PFSK-1 (cell line): ENCODE measurements around the gene MAST1.

Experiments used
- POLR2AphosphoS5 ChIP-seq: IDR thresholded peaks from 2 replicates; pipeline ENCODE4 v1.6.1; 2012; ENCODE audit warnings: low read depth, mild to moderate bottlenecking, control low read depth, low read length, moderate library complexity
- TAF1 ChIP-seq: IDR thresholded peaks from 2 replicates; pipeline ENCODE4 v1.6.1; 2012; ENCODE audit warnings: low read length, control low read depth, borderline replicate concordance; ENCODE audit not compliant: insufficient read depth
- TF ChIP-seq, protein P1 (sequence below), 2 experiments: IDR thresholded peaks; 2 replicates each; pipeline versions ENCODE4 v1.6.1 to v1.8.0; 2011 to 2012; ENCODE audit warnings: low read depth in 2 of 2, low read length in 2 of 2, control low read depth in 1 of 2, inconsistent platforms in 1 of 2, mild to moderate bottlenecking in 1 of 2, moderate library complexity in 1 of 2; ENCODE audit not compliant: insufficient read depth in 1 of 2

- TF ChIP-seq POLR2AphosphoS5 (no peak), TAF1 (no peak)
- TF ChIP-seq, protein P1, sequence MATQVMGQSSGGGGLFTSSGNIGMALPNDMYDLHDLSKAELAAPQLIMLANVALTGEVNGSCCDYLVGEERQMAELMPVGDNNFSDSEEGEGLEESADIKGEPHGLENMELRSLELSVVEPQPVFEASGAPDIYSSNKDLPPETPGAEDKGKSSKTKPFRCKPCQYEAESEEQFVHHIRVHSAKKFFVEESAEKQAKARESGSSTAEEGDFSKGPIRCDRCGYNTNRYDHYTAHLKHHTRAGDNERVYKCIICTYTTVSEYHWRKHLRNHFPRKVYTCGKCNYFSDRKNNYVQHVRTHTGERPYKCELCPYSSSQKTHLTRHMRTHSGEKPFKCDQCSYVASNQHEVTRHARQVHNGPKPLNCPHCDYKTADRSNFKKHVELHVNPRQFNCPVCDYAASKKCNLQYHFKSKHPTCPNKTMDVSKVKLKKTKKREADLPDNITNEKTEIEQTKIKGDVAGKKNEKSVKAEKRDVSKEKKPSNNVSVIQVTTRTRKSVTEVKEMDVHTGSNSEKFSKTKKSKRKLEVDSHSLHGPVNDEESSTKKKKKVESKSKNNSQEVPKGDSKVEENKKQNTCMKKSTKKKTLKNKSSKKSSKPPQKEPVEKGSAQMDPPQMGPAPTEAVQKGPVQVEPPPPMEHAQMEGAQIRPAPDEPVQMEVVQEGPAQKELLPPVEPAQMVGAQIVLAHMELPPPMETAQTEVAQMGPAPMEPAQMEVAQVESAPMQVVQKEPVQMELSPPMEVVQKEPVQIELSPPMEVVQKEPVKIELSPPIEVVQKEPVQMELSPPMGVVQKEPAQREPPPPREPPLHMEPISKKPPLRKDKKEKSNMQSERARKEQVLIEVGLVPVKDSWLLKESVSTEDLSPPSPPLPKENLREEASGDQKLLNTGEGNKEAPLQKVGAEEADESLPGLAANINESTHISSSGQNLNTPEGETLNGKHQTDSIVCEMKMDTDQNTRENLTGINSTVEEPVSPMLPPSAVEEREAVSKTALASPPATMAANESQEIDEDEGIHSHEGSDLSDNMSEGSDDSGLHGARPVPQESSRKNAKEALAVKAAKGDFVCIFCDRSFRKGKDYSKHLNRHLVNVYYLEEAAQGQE (IDR thresholded peaks at IDR 0.05; ENCODE audit: insufficient read depth in 1 of 2, low read depth in 2 of 2, low read length in 2 of 2), result no peak
Measured at GRCh38 chr19:12858041-12858928, 20.0 kb downstream of the MAST1 start.
